Lung (tissue), 12 donors: ENCODE measurements around the gene ALG3. TPM values are rescaled to one million over a fixed set of nuclear protein-coding genes. Genes with fewer than 3 reads are reported as not detected.

Experiments
- ATAC-seq: fragments of 200-7000 bp; cut with Tn5 transposase; one replicate; pipeline ENCODE4 v1.9.1; 2020; ENCODE audit warnings: moderate number of reproducible peaks; ENCODE audit not compliant: insufficient read depth, low FRiP score
- DNase-seq, 3 donors: peaks; one replicate each; pipeline ENCODE4 v3.0.0-alpha.2; 2013 to 2017
- H3K27ac ChIP-seq, 2 donors: one replicate each; pipeline ENCODE4 v1.5.1; 2013; ENCODE audit warnings: mild to moderate bottlenecking in 2 of 2, moderate library complexity in 2 of 2, control low read depth in 1 of 2, inconsistent platforms in 1 of 2, low read depth in 1 of 2, low read length in 1 of 2
- H3K27me3 ChIP-seq, 3 donors: one replicate each; pipeline ENCODE4 v1.5.1; 2013; ENCODE audit warnings: low read length in 2 of 3; ENCODE audit not compliant: control insufficient read depth in 3 of 3, insufficient read depth in 3 of 3
- H3K36me3 ChIP-seq, 4 donors: one replicate each; pipeline ENCODE4 v1.5.1; 2013; ENCODE audit warnings: low read length in 4 of 4, mild to moderate bottlenecking in 1 of 4, moderate library complexity in 1 of 4; ENCODE audit not compliant: control insufficient read depth in 4 of 4, insufficient read depth in 4 of 4
- H3K4me1 ChIP-seq, 5 donors: one replicate each; pipeline ENCODE4 v1.5.1; 2013; ENCODE audit warnings: low read length in 5 of 5, mild to moderate bottlenecking in 2 of 5, moderate library complexity in 1 of 5; ENCODE audit not compliant: control insufficient read depth in 5 of 5, insufficient read depth in 5 of 5
- H3K4me3 ChIP-seq: one replicate; pipeline ENCODE4 v1.5.1; 2013; ENCODE audit warnings: mild to moderate bottlenecking, control low read depth, moderate library complexity
- H3K9ac ChIP-seq, 2 donors: one replicate each; pipeline ENCODE4 v1.5.1; 2013; ENCODE audit warnings: low read length in 2 of 2, control low read depth in 1 of 2; ENCODE audit not compliant: insufficient read depth in 1 of 2
- H3K9me3 ChIP-seq, 4 donors: one replicate each; pipeline ENCODE4 v1.5.1; 2013; ENCODE audit warnings: low read length in 3 of 4, mild to moderate bottlenecking in 1 of 4, moderate library complexity in 1 of 4; ENCODE audit not compliant: control insufficient read depth in 4 of 4, insufficient read depth in 3 of 4
- CTCF ChIP-seq: IDR thresholded peaks from 2 replicates; pipeline ENCODE4 v1.5.1; 2012; ENCODE audit warnings: mild to moderate bottlenecking; ENCODE audit errors: control extremely low read depth, extremely low read depth
- WGBS, 2 donors: extraction: QIAGEN DNeasy Blood & Tissue Kit; methylation state at CpG; one replicate each; pipeline ENCODE4 v1.1.7; 2013; 5-methylcytosine and 5-hydroxymethylcytosine counted together
- polyA plus RNA-seq, 2 donors: library from polyadenylated mRNA; stranded (reverse); fragments of 200-250 nt; gene quantifications; one replicate each; pipeline ENCODE4 v1.2.1, GENCODE V29; 2013
- total RNA-seq, 2 donors: library from RNA; depleted of rRNA in 1 of 2; stranded (reverse); fragments of >200 nt in 1 of 2; gene quantifications; one replicate each; pipeline ENCODE4 v1.2.1, GENCODE V29; 2014 to 2021
- donor health status: control.
- donor health status: control.
- donor health status: Bipolar disorder and iron deficiency.
- donor health status: healthy.
- donor health status: DM: yes; HTN: yes; CAD: no.

Gene ALG3
- total and polyA plus RNA-seq, 4 donors = 24.7 to 68.0 (median 43.5) TPM

- Histone ChIP-seq H3K27ac (no peak overlapping the region), H3K9ac (no peak overlapping the region), H3K27me3 (peaks cover 0 to 47% (median 37%) of the 10 kb centered on the region in 3 donors), H3K4me1 (no peaks in the 10 kb centered on the region), H3K9me3 (peaks cover 0 to 9% (median 0%) of the 10 kb centered on the region in 4 donors), H3K4me3 (no peak overlapping the region), H3K36me3 (no peaks in the 10 kb centered on the region)
- WGBS, 2 donors = 91 to 95% methylated on average over 6 of the region's 6 CpGs
- ATAC-seq = no peak
- no peak for TF ChIP-seq CTCF
- DNase-seq = no peak
These were observed 28.6 kb upstream of the ALG3 start for GRCh38 chr3:184277366-184277765.

GRCh38 chr3:184275961-184276910 lies 27.5 kb upstream of the ALG3 start, which contains the start of gene ECE2:
ECE2 (plus strand) TSS chr3:184276022; CDS start chr3:184276154, 132 bp downstream.
- Histone ChIP-seq H3K27me3 (peaks cover 0 to 48% (median 37%) of the 10 kb centered on the region in 3 donors), H3K4me3 (no peak within 1 kb of the TSS), H3K9me3 (peaks cover 0 to 9% (median 0%) of the 10 kb centered on the region in 4 donors), H3K36me3 (no peaks in the 10 kb centered on the region), H3K9ac (no peak within 1 kb of the TSS), H3K4me1 (no peaks in the 10 kb centered on the region), H3K27ac (no peak within 1 kb of the TSS)
- TF ChIP-seq CTCF = no peak
- DNase-seq (no peak), ATAC-seq (no peak)
- 13 to 27% methylated on average over 37 to 65 of the region's 65 CpGs for WGBS, 2 donors

GRCh38 chr3:184275381-184275701 lies 26.6 kb upstream of the ALG3 start:
- TF ChIP-seq CTCF = no peak
- no peak for ATAC-seq
- no peak for DNase-seq
- Histone ChIP-seq H3K27ac (no peak overlapping the region), H3K9ac (no peak overlapping the region), H3K4me1 (no peaks in the 10 kb centered on the region), H3K9me3 (peaks cover 0 to 9% (median 0%) of the 10 kb centered on the region in 4 donors), H3K36me3 (no peaks in the 10 kb centered on the region), H3K4me3 (no peak overlapping the region), H3K27me3 (peaks cover 0 to 51% (median 37%) of the 10 kb centered on the region in 3 donors)
- 67 to 83% methylated on average over 12 of the region's 12 CpGs for WGBS, 2 donors
